H1 (cell line): ENCODE data around the gene FOLR1. TPM values are rescaled to one million over a fixed set of nuclear protein-coding genes. Genes with fewer than 3 reads are reported as not detected.
"Not testable (repeated sequence)": the region's sequence is repeated elsewhere in the genome, so short reads cannot be mapped to it uniquely, and the experiment has no call there.

ENCODE experiments used
- CTCF ChIA-PET: fragments of 300-600 bp; sonication (Branson Sonifier 250); formaldehyde crosslinking; loops from one replicate; lab custom pipeline; 2021; ENCODE audit not compliant: partially characterized antibody; lab: Charles Lee
- POLR2A ChIA-PET: fragments of 300-600 bp; sonication (Branson Sonifier 250); formaldehyde crosslinking; loops from one replicate; lab custom pipeline; 2021; ENCODE audit warnings: inconsistent platforms; ENCODE audit not compliant: partially characterized antibody; lab: Charles Lee
- DNase-seq, 2 experiments: peaks; one replicate each; pipeline versions ENCODE4 v3.0.0 to v3.0.0-alpha.2; 2010 to 2022; ENCODE audit warnings: low spot score in 2 of 2, low read depth in 1 of 2, mixed read lengths in 1 of 2
- FAIRE-seq: peaks from 2 replicates; lab custom pipeline; 2011; peaks lifted over from hg19 to GRCh38; lab: Jason Lieb, UNC
- H2AFZ ChIP-seq: 2 replicates; pipeline ENCODE4 v1.8.1; 2012; ENCODE audit warnings: low read length, inconsistent platforms
- H2AK5ac ChIP-seq: 2 replicates; pipeline ENCODE4 v1.6.1; 2013; ENCODE audit warnings: low read depth, low read length
- H2BK120ac ChIP-seq: replicated peaks from 2 replicates; pipeline ENCODE3; 2013; ENCODE audit warnings: low read depth, low read length, inconsistent platforms
- H2BK12ac ChIP-seq: 2 replicates; pipeline ENCODE4 v1.6.1; 2013; ENCODE audit warnings: low read depth, low read length
- H2BK15ac ChIP-seq: 2 replicates; pipeline ENCODE4 v1.6.1; 2013; ENCODE audit warnings: low read length
- H2BK20ac ChIP-seq: 2 replicates; pipeline ENCODE4 v1.6.1; 2013; ENCODE audit warnings: low read length
- H2BK5ac ChIP-seq: 2 replicates; pipeline ENCODE4 v1.6.1; 2013; ENCODE audit warnings: low read depth, low read length
- H3K14ac ChIP-seq: 2 replicates; pipeline ENCODE4 v1.6.1; 2013; ENCODE audit warnings: inconsistent platforms; ENCODE audit not compliant: insufficient read length
- H3K18ac ChIP-seq: 2 replicates; pipeline ENCODE4 v1.6.1; 2013; ENCODE audit warnings: low read length; ENCODE audit errors: extremely low read depth
- H3K23ac ChIP-seq: 2 replicates; pipeline ENCODE4 v1.6.1; 2013; ENCODE audit warnings: inconsistent platforms; ENCODE audit not compliant: insufficient read length
- H3K23me2 ChIP-seq: 2 replicates; pipeline ENCODE4 v1.6.1; 2013; ENCODE audit warnings: low read depth, low read length
- H3K27ac ChIP-seq: 2 replicates; pipeline ENCODE4 v1.6.1; 2011; ENCODE audit warnings: low read depth, low read length, inconsistent platforms
- H3K27me3 ChIP-seq, 4 experiments: replicated peaks in 1 of 4; 1 replicate in 1 of 4; 2 replicates in 3 of 4; pipeline versions ENCODE4 v1.6.1 to v1.8.1; 2011 to 2013; ENCODE audit warnings: low read length in 3 of 4, mild to moderate bottlenecking in 3 of 4, inconsistent platforms in 2 of 4, mixed read lengths in 2 of 4, moderate library complexity in 1 of 4; ENCODE audit not compliant: control insufficient read depth in 3 of 4, insufficient read depth in 3 of 4; ENCODE audit errors: extremely low read depth in 1 of 4
- H3K36me3 ChIP-seq, 4 experiments: 2 replicates each; pipeline versions ENCODE4 v1.6.1 to v1.8.1; 2011 to 2013; ENCODE audit warnings: mild to moderate bottlenecking in 4 of 4, low read length in 3 of 4, moderate library complexity in 2 of 4, control low read depth in 1 of 4, inconsistent platforms in 1 of 4; ENCODE audit not compliant: insufficient read depth in 4 of 4, control insufficient read depth in 2 of 4
- H3K4ac ChIP-seq: replicated peaks from 2 replicates; pipeline ENCODE3; 2013; ENCODE audit warnings: low read length, low read depth, mixed read lengths, inconsistent platforms; ENCODE audit not compliant: insufficient read length
- H3K4me1 ChIP-seq, 4 experiments: replicated peaks in 1 of 4; 1 replicate in 1 of 4; 2 replicates in 3 of 4; pipeline versions ENCODE4 v1.6.1 to v1.8.1; 2011 to 2013; ENCODE audit warnings: low read length in 3 of 4, inconsistent platforms in 2 of 4, mixed read lengths in 1 of 4; ENCODE audit not compliant: insufficient read depth in 4 of 4, control insufficient read depth in 3 of 4
- H3K4me2 ChIP-seq, 2 experiments: 2 replicates each; pipeline versions ENCODE4 v1.6.1 to v1.8.1; 2011 to 2013; ENCODE audit warnings: low read depth in 2 of 2, low read length in 2 of 2, control low read depth in 1 of 2, inconsistent platforms in 1 of 2, mild to moderate bottlenecking in 1 of 2; ENCODE audit not compliant: insufficient read depth in 1 of 2
- H3K4me3 ChIP-seq, 4 experiments: fragments of 200-600, 300-600 bp in 1 of 4; sonication (generic), shearing (Covaris generic), sonication (Bioruptor Twin) in 1 of 4; 2 replicates each; pipeline versions ENCODE4 v1.5.1 to v1.8.1; 2011 to 2016; ENCODE audit warnings: low read length in 4 of 4, low read depth in 3 of 4, control low read depth in 2 of 4, inconsistent platforms in 2 of 4, mild to moderate bottlenecking in 2 of 4, mixed read lengths in 1 of 4, moderate library complexity in 1 of 4; ENCODE audit not compliant: insufficient read depth in 2 of 4; ENCODE audit errors: extremely low read depth in 1 of 4
- H3K56ac ChIP-seq: replicated peaks from 2 replicates; pipeline ENCODE3; 2013; ENCODE audit warnings: low read depth, mild to moderate bottlenecking, mixed read lengths, low read length, inconsistent platforms; ENCODE audit not compliant: insufficient read length
- H3K79me1 ChIP-seq: 2 replicates; pipeline ENCODE4 v1.6.1; 2013; ENCODE audit warnings: low read depth, low read length, control low read depth
- H3K79me2 ChIP-seq, 2 experiments: 2 replicates each; pipeline versions ENCODE4 v1.6.1 to v1.8.1; 2012 to 2013; ENCODE audit warnings: low read length in 2 of 2, mild to moderate bottlenecking in 2 of 2, inconsistent platforms in 1 of 2; ENCODE audit not compliant: insufficient read depth in 2 of 2, control insufficient read depth in 1 of 2
- H3K9ac ChIP-seq, 4 experiments: replicated peaks in 1 of 4; 1 replicate in 1 of 4; 2 replicates in 3 of 4; pipeline versions ENCODE4 v1.6.1 to v1.8.1; 2011 to 2013; ENCODE audit warnings: low read depth in 3 of 4, low read length in 3 of 4, control low read depth in 2 of 4, mild to moderate bottlenecking in 2 of 4, moderate library complexity in 2 of 4, inconsistent platforms in 1 of 4; ENCODE audit errors: extremely low read depth in 1 of 4
- H3K9me3 ChIP-seq, 2 experiments: 2 replicates each; pipeline versions ENCODE4 v1.6.1 to v1.8.1; 2012 to 2013; ENCODE audit warnings: mild to moderate bottlenecking in 2 of 2, moderate library complexity in 2 of 2, control low read depth in 1 of 2, inconsistent platforms in 1 of 2, low read depth in 1 of 2, low read length in 1 of 2, mixed read lengths in 1 of 2; ENCODE audit not compliant: insufficient read depth in 2 of 2
- H4K20me1 ChIP-seq, 2 experiments: replicated peaks in 1 of 2; 2 replicates each; pipeline versions ENCODE3 to v1.8.1; 2011 to 2013; ENCODE audit warnings: inconsistent platforms in 2 of 2, low read length in 2 of 2, mild to moderate bottlenecking in 1 of 2; ENCODE audit not compliant: insufficient read depth in 2 of 2, control insufficient read depth in 1 of 2
- H4K5ac ChIP-seq: 2 replicates; pipeline ENCODE4 v1.6.1; 2013; ENCODE audit warnings: low read length, low read depth, mixed read lengths, inconsistent platforms; ENCODE audit not compliant: insufficient read length
- H4K8ac ChIP-seq: 2 replicates; pipeline ENCODE4 v1.8.0; 2013; ENCODE audit warnings: mild to moderate bottlenecking, moderate library complexity, low read length, inconsistent platforms; ENCODE audit not compliant: insufficient read depth; ENCODE audit errors: extremely low read depth
- H4K91ac ChIP-seq: replicated peaks from 2 replicates; pipeline ENCODE3; 2013; ENCODE audit warnings: low read length, mixed read lengths, inconsistent platforms; ENCODE audit not compliant: insufficient read length
- SP1 ChIP-seq: IDR thresholded peaks from 2 replicates; pipeline ENCODE4 v1.6.1; 2011; ENCODE audit warnings: low read depth, low read length
- WGBS, 2 experiments: shearing (Covaris generic) in 1 of 2; methylation state at CpG; one replicate each; pipeline versions ENCODE4 v1.1.6 to v1.1.7; 2013 to 2015; ENCODE audit warnings: low lambda C conversion rate in 2 of 2, mixed read lengths in 2 of 2, inconsistent platforms in 1 of 2, low coverage in 1 of 2, missing lambda C conversion rate in 1 of 2; ENCODE audit not compliant: insufficient replicate concordance in 2 of 2, insufficient coverage in 1 of 2, insufficient read length in 1 of 2; ENCODE audit errors: extremely low coverage in 1 of 2, missing lambda C conversion rate in 1 of 2; 5-methylcytosine and 5-hydroxymethylcytosine counted together
- polyA plus RNA-seq, 7 experiments: library from polyadenylated mRNA; depleted of rRNA in 3 of 7; stranded (reverse) in 5 of 7; unstranded in 2 of 7; fragments of >200 nt in 5 of 7; fragments of 200-250 nt in 2 of 7; gene quantifications; 1 replicate in 5 of 7; 2 replicates in 1 of 7; 4 replicates in 1 of 7; pipeline versions ENCODE4 v1.2.1 to v1.2.3, GENCODE V29; 2011 to 2013; ENCODE audit warnings: missing spikeins in 2 of 7, mixed read lengths in 2 of 7
- total RNA-seq: library from RNA; stranded (reverse); fragmentation: NEBNext Ultra II Directional; extraction: Animal tissue kit (Norgen Biotek cat#: 25700); gene quantifications from 2 replicates; pipeline ENCODE4 v1.2.1, GENCODE V29; 2021

Gene FOLR1
- total and polyA plus RNA-seq, 2 of the 8 experiments (the other 6 are each of a cell fraction or from before 2014, with no cell fraction given) = 1.3 TPM; not detected in 1

DNA sequence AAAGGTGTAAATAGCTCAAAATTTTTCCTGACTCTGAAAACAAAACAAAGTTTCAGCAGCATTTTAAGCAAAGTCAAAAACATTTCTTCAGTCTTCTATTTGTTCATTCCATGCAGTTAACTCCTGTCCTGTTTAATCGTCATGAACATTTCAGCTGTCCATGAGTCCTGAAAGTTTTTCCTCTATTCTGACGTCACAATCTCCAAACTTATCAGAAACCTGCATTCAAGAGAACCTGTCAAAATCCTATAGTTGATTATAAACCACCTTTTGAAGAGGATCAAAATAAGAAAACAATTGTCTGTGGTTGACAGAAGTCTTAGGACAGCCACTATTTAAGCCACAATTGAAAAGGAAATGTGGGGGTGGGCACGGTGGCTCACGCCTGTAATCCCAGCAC, 41.1 kb upstream of the FOLR1 start:
- Histone ChIP-seq H2BK120ac (no peak overlapping the region), H4K5ac (no peak overlapping the region), H3K79me2 (no peaks in the 10 kb centered on the region), H3K56ac (no peak overlapping the region), H3K14ac (no peak overlapping the region), H3K9ac (no peak overlapping the region), H2AFZ (no peak overlapping the region), H3K27ac (no peak overlapping the region), H3K23ac (no peak overlapping the region), H3K18ac (no peak overlapping the region), H2AK5ac (no peak overlapping the region), H3K4me3 (no peak overlapping the region), H3K4me1 (no peaks in the 10 kb centered on the region), H3K4ac (no peak overlapping the region)
- 93% methylated on average over 4 of the region's 4 CpGs; no CpG with 5 or more reads in 1 of the 2 experiments for WGBS, 2 experiments
- DNase-seq = no peak
- TF ChIP-seq SP1 = no peak
- TF ChIP-seq, all 59 proteins: peak for 0
- POLR2A ChIA-PET = no interaction called here
- CTCF ChIA-PET = no interaction called here
- Histone ChIP-seq H2BK15ac (no peak overlapping the region), H2BK12ac (no peak overlapping the region), H2BK5ac (no peak overlapping the region), H3K36me3 (no peaks in the 10 kb centered on the region), H3K4me2 (no peak overlapping the region), H2BK20ac (no peak overlapping the region), H3K27me3 (no peaks in the 10 kb centered on the region), H3K23me2 (no peaks in the 10 kb centered on the region), H3K79me1 (no peaks in the 10 kb centered on the region), H4K20me1 (no peaks in the 10 kb centered on the region), H4K91ac (no peak overlapping the region), H3K9me3 (no peaks in the 10 kb centered on the region), H4K8ac (no peak overlapping the region)
- no peak for FAIRE-seq

GRCh38 chr11:72153874-72154273, 38.1 kb upstream of the FOLR1 start:
- not testable (repeated sequence) for H4K91ac ChIP-seq, H2BK12ac ChIP-seq
- POLR2A ChIA-PET = interaction anchor here (0.6 kb wide), 1 partner anchor 1629 kb away, joined by 4 read pairs; no protein-coding TSS in a partner anchor

More at GRCh38 chr11:72153874-72154273, 38.1 kb upstream of the FOLR1 start:
- not testable (repeated sequence) for H2AFZ ChIP-seq, H3K27ac ChIP-seq, H3K9ac ChIP-seq, H3K9me3 ChIP-seq, H3K36me3 ChIP-seq, H3K79me1 ChIP-seq, H3K79me2 ChIP-seq, H3K18ac ChIP-seq, H2BK20ac ChIP-seq, H4K8ac ChIP-seq, H3K23ac ChIP-seq, H3K4me1 ChIP-seq, FAIRE-seq, H3K27me3 ChIP-seq, H3K56ac ChIP-seq, H3K4me2 ChIP-seq, H2BK15ac ChIP-seq, H3K4ac ChIP-seq, H2AK5ac ChIP-seq, H4K20me1 ChIP-seq, H2BK120ac ChIP-seq, H2BK5ac ChIP-seq, DNase-seq, H3K14ac ChIP-seq, H3K23me2 ChIP-seq, H3K4me3 ChIP-seq, H4K5ac ChIP-seq
- WGBS, 2 experiments = 88% methylated on average over 6 of the region's 6 CpGs; no CpG with 5 or more reads in 1 of the 2 experiments
- CTCF ChIA-PET = interaction anchor here (0.7 to 10.4 kb wide), 11 partner anchors 10 to 278 kb away, joined by 3 to 71 read pairs (median 3); no protein-coding TSS in a partner anchor
